ENCODE measurements around the gene MILR1.

DNA sequence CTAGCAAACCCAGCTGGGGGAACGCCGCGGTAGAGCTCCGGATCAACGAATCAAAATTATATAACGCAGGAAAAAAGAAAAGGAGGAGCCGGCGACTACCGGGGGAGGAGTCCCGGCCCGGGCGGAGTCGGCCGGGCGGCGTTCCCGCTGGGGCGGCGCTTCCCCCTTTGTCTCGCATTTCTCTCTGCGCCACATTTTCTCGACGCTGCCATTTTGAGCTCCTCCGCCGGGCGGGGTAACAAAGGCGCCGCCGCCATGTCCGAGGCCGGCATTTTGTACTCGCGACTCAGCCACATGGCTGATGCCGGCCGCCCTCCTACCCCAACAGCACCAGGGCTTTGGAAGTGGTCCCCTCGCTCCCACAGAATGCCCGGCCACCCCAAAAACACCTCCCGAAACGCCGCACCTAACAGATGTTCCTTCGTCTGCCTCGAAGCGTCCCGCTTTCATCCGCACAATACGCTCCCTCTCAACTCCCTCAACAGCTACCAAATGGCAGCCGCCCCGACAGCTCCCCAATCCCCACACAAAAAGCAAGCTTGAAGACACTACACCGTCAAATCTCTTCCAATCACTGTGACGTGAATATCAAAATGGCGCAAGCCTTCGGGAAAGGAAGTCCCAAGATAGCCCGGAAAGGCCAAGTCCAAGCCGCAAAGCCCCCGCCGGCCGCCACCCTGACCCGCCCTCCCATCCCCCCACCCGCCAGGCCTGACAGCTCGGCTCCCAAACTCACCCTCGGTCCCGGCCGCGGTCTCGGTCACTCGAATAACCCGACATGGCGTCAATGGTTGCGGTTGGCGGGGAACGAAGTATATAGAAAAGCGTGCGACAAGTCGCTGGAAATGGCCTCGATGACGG is 56.7 kb downstream of the MILR1 start:
- TF ChIP-seq POLR2A (IDR thresholded peaks at IDR 0.05): peak; percentile 68
- TF ChIP-seq, protein P1, sequence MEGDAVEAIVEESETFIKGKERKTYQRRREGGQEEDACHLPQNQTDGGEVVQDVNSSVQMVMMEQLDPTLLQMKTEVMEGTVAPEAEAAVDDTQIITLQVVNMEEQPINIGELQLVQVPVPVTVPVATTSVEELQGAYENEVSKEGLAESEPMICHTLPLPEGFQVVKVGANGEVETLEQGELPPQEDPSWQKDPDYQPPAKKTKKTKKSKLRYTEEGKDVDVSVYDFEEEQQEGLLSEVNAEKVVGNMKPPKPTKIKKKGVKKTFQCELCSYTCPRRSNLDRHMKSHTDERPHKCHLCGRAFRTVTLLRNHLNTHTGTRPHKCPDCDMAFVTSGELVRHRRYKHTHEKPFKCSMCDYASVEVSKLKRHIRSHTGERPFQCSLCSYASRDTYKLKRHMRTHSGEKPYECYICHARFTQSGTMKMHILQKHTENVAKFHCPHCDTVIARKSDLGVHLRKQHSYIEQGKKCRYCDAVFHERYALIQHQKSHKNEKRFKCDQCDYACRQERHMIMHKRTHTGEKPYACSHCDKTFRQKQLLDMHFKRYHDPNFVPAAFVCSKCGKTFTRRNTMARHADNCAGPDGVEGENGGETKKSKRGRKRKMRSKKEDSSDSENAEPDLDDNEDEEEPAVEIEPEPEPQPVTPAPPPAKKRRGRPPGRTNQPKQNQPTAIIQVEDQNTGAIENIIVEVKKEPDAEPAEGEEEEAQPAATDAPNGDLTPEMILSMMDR (IDR thresholded peaks at IDR 0.05): no peak

Data from right lobe of liver (tissue), 4 donors.